MCF 10A (cell line): ENCODE data around the gene DLX2. TPM values are rescaled to one million over a fixed set of nuclear protein-coding genes. Genes with fewer than 3 reads are reported as not detected.
A peak's percentile ranks its signal among the peaks of the same experiment; 100 is the strongest.

Experiments
- BruUV-seq: library from RNA; stranded (reverse); fragments of 400-500 nt; replicated peaks from 2 replicates; lab custom pipeline; 2021; lab: Mats Ljungman, UMichigan
- CTCF ChIA-PET: fragments of 300-600 bp; sonication (Branson Sonifier 250); formaldehyde crosslinking; extraction: SDS; loops from one replicate; lab custom pipeline; 2021; ENCODE audit warnings: antibody characterized with exemption, inconsistent platforms; lab: Yijun Ruan, JAX
- POLR2A ChIA-PET: fragments of 300-600, 350-650 bp; sonication (Branson Sonifier 250); formaldehyde crosslinking; extraction: SDS; loops from one replicate; lab custom pipeline; 2020; ENCODE audit warnings: antibody characterized with exemption, inconsistent platforms; lab: Yijun Ruan, JAX
- DNase-seq: peaks from one replicate; pipeline ENCODE4 v3.0.0-alpha.2; 2018; ENCODE audit not compliant: unreplicated experiment
- H3K27ac Mint-ChIP-seq: one replicate; pipeline ENCODE4 v1.8.0; 2022; ENCODE audit warnings: mild to moderate bottlenecking, low read depth, mixed read lengths; ENCODE audit not compliant: unreplicated experiment
- H3K27me3 Mint-ChIP-seq: one replicate; pipeline ENCODE4 v1.8.0; 2022; ENCODE audit warnings: mixed read lengths; ENCODE audit not compliant: insufficient read depth, unreplicated experiment
- H3K36me3 Mint-ChIP-seq: one replicate; pipeline ENCODE4 v1.8.0; 2022; ENCODE audit warnings: mild to moderate bottlenecking, moderate library complexity, mixed read lengths; ENCODE audit not compliant: insufficient read depth, unreplicated experiment
- H3K4me1 Mint-ChIP-seq: one replicate; pipeline ENCODE4 v1.8.0; 2022; ENCODE audit warnings: mixed read lengths; ENCODE audit not compliant: insufficient read depth, unreplicated experiment
- H3K4me3 Mint-ChIP-seq: one replicate; pipeline ENCODE4 v1.8.0; 2022; ENCODE audit warnings: mild to moderate bottlenecking, moderate library complexity, mixed read lengths; ENCODE audit not compliant: unreplicated experiment
- H3K9me3 Mint-ChIP-seq: one replicate; pipeline ENCODE4 v1.8.0; 2022; ENCODE audit warnings: mixed read lengths; ENCODE audit not compliant: unreplicated experiment
- CTCF ChIP-seq: fragments of 200-600 bp; IDR thresholded peaks from one replicate; pipeline ENCODE4 v1.8.0; 2022; ENCODE audit warnings: antibody characterized with exemption, mild to moderate bottlenecking; ENCODE audit not compliant: unreplicated experiment
- intact Hi-C: fragments of 100-400 bp; cut with micrococcal nuclease; formaldehyde crosslinking; loops from 2 replicates; pipeline ENCODE4 v1.14.1; 2022
- total RNA-seq: library from RNA; stranded (reverse); gene quantifications from 2 replicates; pipeline ENCODE4 v1.2.3, GENCODE V29; 2022

The DLX2 gene
- total RNA-seq, 1 experiment from 2014 or later = 1.1 TPM

- ChIA-PET CTCF (interaction anchor here (1.6 kb wide), 1 partner anchor 287 kb away, joined by 4 read pairs; no protein-coding TSS in a partner anchor), POLR2A (interaction anchor here (1.1 to 5.6 kb wide), 7 partner anchors 15 to 394 kb away, joined by 3 to 55 read pairs (median 5); partner anchors contain the start of genes DLX1, METAP1D and SLC25A12)
- no peak for DNase-seq
- no peak overlapping the region for H3K4me3 Mint-ChIP-seq
- H3K9me3 Mint-ChIP-seq = no peaks in the 10 kb centered on the region
- H3K36me3 Mint-ChIP-seq = no peaks in the 10 kb centered on the region
- no TSS peak for BruUV-seq
- intact Hi-C loops = loop anchor here (10.0 kb wide), 1 partner anchor 206 kb away; the partner anchor contains the start of gene SLC25A12
- TF ChIP-seq CTCF = no peak
- peaks cover 34% of the 10 kb centered on the region for H3K4me1 Mint-ChIP-seq
- H3K27me3 Mint-ChIP-seq = no peaks in the 10 kb centered on the region
- no peak overlapping the region for H3K27ac Mint-ChIP-seq
Measured at GRCh38 chr2:172100080-172100934, 2.4 kb downstream of the DLX2 start.

- peaks cover 34% of the 10 kb centered on the region for H3K4me1 Mint-ChIP-seq
- no peak for TF ChIP-seq CTCF
- H3K4me3 Mint-ChIP-seq = peak overlapping the region; percentile 26
- intact Hi-C loops = loop anchor here (10.0 kb wide), 1 partner anchor 205 kb away; the partner anchor contains the start of gene SLC25A12
- no peaks in the 10 kb centered on the region for H3K27me3 Mint-ChIP-seq
- no peak overlapping the region for H3K27ac Mint-ChIP-seq
- BruUV-seq = no TSS peak
- POLR2A ChIA-PET = interaction anchor here (0.5 to 5.6 kb wide), 17 partner anchors 14 to 413 kb away, joined by 3 to 55 read pairs (median 3); partner anchors contain the start of genes DLX1, HAT1, METAP1D and SLC25A12
- CTCF ChIA-PET = interaction anchor here (0.8 to 1.0 kb wide), 3 partner anchors 13 to 288 kb away, joined by 3 to 4 read pairs (median 3); no protein-coding TSS in a partner anchor
- no peaks in the 10 kb centered on the region for H3K9me3 Mint-ChIP-seq
- no peaks in the 10 kb centered on the region for H3K36me3 Mint-ChIP-seq
- DNase-seq = no peak
Measured at GRCh38 chr2:172099472-172100079, 3.1 kb downstream of the DLX2 start.

- peaks cover 34% of the 10 kb centered on the region for H3K4me1 Mint-ChIP-seq
- no peaks in the 10 kb centered on the region for H3K9me3 Mint-ChIP-seq
- H3K36me3 Mint-ChIP-seq = no peaks in the 10 kb centered on the region
- BruUV-seq = no TSS peak
- DNase-seq = peak; percentile 77
- no peaks in the 10 kb centered on the region for H3K27me3 Mint-ChIP-seq
- peak overlapping the region; percentile 26 for H3K4me3 Mint-ChIP-seq
- CTCF ChIA-PET = interaction anchor here (0.6 to 1.0 kb wide), 5 partner anchors 12 to 287 kb away, joined by 3 to 4 read pairs (median 3); no protein-coding TSS in a partner anchor
- no peak for TF ChIP-seq CTCF
- POLR2A ChIA-PET = interaction anchor here (0.5 to 5.6 kb wide), 21 partner anchors 13 to 412 kb away, joined by 3 to 55 read pairs (median 3); partner anchors contain the start of genes DLX1, HAT1, METAP1D and SLC25A12
- intact Hi-C loops = no loop called here
- H3K27ac Mint-ChIP-seq = no peak overlapping the region
Measured at GRCh38 chr2:172098650-172099471, 3.8 kb downstream of the DLX2 start.
